Activated CD4-positive, alpha-beta T cell treated with anti-CD3 and anti-CD28 coated beads, Interleukin-2, Interleukin-6, amounts not matched to agents 100 ng/mL and 50 ng/mL, durations not matched to agents 16 hours and 8 hours (primary cell): ENCODE results near the gene SLC7A11.

Experiments used
- DNase-seq: peaks from one replicate; pipeline ENCODE4 v3.0.0-alpha.2; 2020

The SLC7A11 gene

DNA sequence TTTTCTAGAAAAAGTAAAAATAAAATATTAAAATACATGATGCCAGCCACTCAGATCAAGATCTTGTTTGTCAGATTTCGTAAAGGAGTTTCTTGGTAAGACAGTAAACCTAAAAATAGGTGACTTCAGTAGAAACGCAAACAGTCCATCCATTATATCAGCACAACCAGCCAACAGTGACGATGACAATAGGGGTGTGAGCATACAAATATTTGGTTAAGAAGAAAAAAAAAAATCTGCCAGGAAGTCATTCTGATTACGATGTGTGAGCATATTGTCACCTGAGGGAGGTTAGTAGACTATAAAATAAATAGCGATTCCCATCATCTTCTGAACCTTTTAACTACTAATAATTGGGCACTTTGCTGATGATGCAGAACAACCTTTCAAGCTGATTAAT, 37.6 kb downstream of the SLC7A11 start:
- no peak for DNase-seq

DNA sequence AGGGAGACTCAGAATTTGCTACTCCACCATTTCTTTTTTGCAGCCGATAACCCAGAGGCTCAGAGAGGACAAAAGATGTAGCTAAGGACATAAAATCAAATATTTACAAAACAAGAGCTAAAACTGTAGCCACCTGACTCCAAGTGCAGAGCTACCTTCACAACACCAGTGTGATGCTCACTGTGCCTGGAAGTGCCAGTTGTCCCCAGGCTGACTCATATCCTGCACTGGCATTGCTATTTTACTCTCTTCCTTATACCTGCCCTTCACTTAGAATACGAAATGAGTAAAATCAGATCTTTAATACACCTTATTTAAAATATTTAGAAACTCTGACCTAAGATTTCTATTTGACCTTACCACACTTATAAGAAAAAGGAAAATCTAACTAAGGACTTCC, 39.5 kb downstream of the SLC7A11 start:
- DNase-seq: no peak

GRCh38 chr4:138200236-138200590, 41.9 kb downstream of the SLC7A11 start:
- no peak for DNase-seq

DNA sequence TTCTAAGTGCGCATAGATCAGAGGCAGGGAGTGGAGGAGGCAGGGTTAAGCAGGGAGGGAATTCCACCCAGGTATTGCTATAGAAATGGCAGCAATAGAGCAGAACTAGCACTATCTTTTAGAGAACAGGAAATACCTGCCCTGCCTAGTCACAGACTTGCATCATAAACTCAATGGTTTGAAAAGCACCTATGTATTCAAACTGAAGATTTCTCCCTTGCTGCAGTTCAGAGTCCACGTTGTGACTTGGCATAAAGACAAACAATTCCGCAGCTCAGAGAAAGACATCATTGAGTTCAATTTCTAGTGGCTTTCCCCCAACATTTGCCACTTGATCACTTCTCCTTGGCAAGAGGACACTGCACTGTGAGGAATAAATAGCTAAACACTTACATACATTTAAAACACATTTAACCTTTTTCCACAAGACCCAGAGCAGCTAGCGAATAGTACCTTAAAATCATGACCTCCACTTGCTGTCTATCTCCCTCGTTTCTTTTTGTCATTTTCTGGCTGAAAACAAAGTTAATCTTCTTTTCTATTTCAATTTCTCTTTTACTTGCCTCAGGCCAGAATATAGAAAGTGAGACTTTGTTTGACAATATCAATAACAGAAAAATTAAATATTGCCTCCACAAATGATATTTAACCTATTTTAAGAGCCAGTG, 42.4 kb downstream of the SLC7A11 start:
- no peak for DNase-seq

DNA sequence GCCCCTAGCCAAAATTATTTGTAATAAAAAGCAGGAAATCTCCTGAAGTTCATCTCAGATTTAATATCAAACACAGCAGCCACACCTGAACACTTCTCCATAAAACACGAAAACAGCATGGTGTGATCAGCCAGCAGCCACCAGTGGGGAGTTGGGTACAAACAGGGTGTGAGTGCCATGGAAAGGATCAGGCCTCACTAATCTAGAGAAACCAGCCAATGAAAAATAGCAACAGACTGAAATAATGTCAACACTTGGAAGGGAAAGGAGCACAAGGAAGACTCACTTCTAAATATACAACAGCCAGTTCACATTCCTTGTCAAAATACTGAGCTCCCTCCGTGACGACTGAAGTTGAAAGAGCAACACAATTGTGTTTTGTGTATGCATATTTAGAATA, 46.0 kb downstream of the SLC7A11 start:
- no peak for DNase-seq

- no peak for DNase-seq
These were observed 48.2 kb downstream of the SLC7A11 start for GRCh38 chr4:138193963-138194362.

DNA sequence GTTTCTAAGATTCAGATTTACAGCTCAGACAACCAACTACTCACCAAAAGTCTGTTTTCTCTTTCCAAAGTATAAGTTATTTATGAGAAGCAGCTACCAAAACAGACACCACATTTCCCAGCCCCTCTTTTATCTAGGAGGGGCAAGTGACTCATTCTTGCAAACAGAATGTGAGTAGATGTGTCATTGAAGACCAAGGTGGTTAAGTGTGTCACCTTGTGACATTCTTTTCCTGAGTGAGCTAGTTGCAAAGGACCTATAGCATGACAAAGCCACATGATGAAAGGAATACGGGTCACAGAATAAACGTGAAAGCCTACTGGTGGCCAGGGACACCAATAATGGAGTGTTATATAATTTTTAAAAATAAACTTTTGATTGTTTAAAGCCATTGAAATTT, 50.0 kb downstream of the SLC7A11 start:
- DNase-seq: peak; percentile 45

GRCh38 chr4:138190452-138190858, 51.7 kb downstream of the SLC7A11 start:
- no peak for DNase-seq

DNA sequence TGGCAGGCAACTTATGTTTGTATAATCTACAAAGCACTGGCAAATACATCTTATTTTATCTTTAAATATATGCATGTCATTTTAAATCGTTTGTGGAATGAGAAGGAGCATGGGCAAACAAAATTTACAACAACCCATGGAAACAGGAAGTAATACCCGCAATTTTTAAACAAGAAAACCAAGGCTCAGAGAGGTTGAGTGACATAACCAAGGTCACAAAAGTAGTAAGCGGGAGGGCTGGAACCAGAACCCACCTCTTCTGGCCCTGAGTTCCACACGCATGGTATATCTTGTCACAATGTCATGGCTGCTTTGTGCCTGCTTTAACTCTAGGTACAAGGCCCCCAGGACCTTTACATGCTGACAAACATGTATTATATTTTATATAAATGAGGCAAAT, 52.9 kb downstream of the SLC7A11 start:
- DNase-seq: no peak

DNA sequence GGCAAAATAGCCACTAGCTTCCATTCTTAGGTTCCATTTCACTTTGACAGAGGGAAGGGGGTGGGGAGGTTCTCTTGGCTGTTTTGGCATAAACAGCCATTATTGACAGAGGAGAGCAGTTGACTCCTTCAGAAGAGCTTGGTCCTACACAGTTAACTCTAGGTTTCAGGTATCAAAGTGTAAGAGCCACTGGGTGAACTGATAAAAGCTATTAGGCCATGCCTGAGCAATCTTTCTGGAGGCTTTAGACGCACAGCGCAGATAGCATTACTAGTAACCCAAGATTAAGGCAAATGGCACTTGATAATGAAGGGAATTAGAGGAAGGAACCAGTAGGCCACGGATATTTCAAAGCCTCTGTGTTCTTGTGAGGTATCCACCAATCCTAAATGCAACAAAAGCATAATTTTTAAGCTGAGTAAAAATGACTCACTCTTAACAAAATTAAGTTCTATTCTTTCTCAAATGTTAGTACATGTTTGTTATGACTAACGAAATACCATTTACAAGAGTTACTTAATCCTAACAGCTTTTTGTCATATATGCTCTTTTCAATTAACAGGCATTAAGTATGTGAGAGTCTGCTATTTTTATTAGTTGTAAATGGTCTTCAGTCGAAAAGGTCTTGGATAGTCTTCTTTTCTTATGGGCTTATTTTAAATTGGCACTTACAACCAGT, 53.6 kb downstream of the SLC7A11 start:
- no peak for DNase-seq

DNA sequence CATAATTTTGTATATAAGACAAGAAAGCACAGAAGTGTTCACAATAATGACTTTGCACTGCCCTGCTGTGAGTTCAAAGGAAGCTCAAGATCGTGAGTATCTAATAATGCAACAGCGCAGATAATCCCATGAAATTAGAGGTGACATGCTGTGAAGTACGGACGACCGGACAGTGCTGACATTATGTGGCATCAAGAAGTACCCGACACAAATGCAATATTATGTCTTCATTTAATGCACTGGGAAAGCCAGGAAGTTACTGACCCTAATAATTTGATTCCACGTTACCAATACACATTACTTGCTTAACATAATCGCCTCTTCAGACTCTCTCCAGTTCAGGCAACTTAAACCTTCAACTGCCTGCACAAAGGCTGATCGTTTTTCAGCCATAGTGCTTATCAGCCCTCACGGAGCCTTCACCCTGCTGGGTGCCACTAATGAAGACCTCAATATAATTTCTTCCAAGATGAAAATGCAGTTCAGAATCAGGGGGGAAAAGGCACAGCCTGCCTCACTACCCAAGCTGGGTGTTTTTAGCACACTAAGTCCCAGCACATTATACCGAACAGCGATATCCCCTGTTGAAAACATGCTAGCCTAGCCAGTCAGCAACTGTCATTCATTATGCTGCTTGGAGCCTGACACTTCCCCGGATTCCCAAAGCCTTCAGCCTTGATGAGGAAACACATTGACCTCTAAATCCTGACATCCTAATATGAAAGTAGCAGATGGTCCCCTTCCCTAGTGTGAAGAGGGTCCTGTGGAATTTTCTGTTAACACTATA, 56.1 kb downstream of the SLC7A11 start:
- no peak for DNase-seq

- DNase-seq: no peak
These were observed 57.3 kb downstream of the SLC7A11 start for GRCh38 chr4:138184886-138185285.

- DNase-seq: peak; percentile 11
These were observed 59.2 kb downstream of the SLC7A11 start for GRCh38 chr4:138182838-138183426.

GRCh38 chr4:138181287-138181686, 60.9 kb downstream of the SLC7A11 start:
- DNase-seq: no peak

DNA sequence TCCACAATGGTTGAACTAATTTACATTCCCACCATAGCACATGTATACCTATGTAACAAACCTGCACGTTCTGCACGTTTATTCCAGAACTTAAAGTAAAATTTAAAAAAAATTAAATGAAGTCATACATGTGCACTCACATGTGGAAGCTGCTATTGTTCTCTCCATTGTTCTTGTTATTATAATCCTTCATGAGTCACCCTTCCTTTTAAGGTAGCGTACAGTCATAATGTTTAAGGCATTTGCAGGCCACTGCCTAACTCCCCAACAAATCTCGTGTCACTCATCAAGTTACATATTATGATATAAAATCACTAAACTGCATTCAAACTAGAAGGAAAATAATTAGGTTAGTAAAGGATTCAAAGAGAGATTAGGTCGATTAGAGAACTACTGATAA, 63.6 kb downstream of the SLC7A11 start:
- peak; percentile 16 for DNase-seq

DNA sequence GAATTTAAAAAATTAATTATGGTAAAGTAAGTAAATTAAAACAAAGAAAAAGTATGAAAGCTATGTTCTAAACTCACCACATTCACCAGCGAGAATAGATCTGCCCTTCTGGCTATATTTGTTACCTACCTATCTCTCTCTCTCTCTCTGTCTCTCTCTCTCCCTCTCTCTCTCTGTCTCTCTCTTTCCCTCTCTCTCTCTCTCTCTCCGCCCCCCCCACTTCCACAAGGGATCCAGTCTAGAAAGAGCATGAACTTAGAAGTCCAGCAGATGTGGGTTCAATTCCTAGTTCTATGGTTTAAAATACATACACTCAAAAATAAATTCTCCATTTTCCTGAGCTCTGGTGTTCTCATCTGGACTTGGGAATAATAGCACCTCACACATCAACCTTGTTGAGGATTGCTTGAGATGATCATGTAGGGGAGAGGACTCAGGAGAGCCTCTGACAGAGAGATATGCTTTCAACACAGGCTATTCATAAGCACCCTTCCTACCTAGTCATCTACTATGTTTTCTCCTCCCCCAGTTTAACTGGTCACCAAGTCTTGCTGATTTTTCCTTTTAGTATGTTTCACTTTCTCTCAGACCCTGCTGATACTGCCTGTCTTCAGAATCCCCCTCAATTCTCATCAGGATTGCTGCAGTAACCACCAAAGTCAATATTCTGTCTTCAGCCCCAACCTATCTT, 64.7 kb downstream of the SLC7A11 start:
- no peak for DNase-seq

- DNase-seq: no peak
These were observed 67.0 kb downstream of the SLC7A11 start for GRCh38 chr4:138174981-138175794.

DNA sequence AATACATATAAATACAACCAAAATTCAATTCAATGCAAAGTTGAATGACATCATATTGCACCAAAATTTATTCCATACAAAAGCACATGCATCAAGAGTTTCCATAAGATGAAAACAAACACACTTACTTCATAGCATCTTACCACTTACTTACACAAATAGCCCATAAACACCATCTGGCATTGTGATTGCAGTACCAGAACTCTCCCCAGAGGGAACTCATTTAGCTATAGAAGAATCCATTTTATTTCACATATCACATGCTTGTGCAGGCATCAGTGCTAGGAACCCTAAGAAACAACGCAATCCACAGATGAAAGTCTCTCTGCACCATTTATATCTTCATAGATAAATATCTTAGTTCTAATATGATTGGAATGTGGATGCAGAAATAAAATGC, 77.9 kb downstream of the SLC7A11 start:
- DNase-seq: no peak

DNA sequence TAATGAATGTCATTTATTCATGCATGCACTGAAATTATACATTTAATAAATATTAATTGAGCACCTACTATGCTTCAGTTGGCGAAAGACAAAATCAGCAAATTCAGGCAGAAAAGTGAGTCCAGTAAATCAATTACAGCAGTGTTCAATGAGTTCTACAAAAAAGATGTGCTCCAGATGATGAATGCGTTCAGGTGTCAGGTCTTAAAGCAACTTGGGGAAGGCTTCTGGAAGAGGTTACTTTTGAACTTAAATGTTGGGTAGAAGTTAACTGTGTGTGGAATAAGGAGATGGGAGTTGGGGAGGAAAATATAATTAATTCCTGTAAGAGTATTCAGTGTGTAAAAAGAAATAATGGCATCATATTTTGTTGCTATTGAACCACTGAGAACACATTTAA, 79.0 kb downstream of the SLC7A11 start:
- DNase-seq: no peak

DNA sequence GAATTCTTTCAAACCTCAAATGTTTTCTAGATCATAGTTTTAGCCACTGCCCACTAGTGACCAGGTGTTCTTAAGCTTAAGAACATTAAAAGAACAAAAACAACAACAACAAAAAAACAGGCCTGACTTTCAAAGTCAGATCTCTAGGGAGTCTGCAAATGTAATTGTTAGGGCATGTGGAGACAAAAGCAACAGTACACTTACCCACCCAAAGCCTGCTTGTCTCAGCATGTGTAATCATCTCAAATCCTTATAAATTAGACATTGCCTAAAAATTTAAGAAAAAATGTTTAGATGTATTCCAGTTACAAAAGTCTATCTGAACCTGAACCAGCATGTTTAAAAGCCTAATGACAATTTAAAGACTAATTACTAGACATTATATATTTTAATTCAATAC, 79.9 kb downstream of the SLC7A11 start:
- no peak for DNase-seq

GRCh38 chr4:138161351-138161750, 80.8 kb downstream of the SLC7A11 start:
- DNase-seq: no peak

DNA sequence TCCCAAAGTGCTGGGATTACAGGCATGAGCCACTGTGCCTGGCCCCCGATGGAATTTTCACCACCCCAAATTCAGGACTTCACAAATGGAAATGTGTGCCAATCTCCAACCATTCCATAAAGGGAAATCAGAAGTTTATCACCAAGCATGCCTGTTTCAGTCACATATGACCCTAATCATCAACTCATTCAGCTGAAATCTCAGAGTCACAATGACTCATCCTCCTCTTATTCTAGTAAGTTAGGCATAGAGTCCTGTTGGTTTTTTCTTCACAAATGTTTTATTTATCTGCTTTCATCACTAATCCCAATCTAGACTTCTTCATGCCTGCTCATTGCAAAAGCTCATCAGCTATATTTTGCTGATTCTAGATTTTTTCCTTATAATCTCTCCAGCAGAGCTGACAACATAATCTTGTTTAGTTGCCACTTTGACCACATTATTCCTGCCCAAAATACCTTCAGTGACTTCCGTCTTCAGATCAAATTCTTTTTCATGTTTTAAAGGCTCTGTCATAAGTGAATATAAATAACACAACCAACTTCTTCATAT, 83.3 kb downstream of the SLC7A11 start:
- no peak for DNase-seq
